A673 (cell line): ENCODE results near the gene PIGO. TPM values are rescaled to one million over a fixed set of nuclear protein-coding genes. Genes with fewer than 3 reads are reported as not detected.

Experiments
- BruUV-seq: library from RNA; stranded (reverse); fragments of 400-500 nt; replicated peaks from 2 replicates; lab custom pipeline; 2021; lab: Mats Ljungman, UMichigan
- CTCF ChIA-PET: fragments of 300-600 bp; sonication (Branson Sonifier 250); formaldehyde crosslinking; loops from one replicate; lab custom pipeline; 2022; ENCODE audit warnings: antibody characterized with exemption; lab: Charles Lee
- POLR2A ChIA-PET: fragments of 300-600 bp; sonication (Branson Sonifier 250); formaldehyde crosslinking; loops from one replicate; lab custom pipeline; 2022; ENCODE audit warnings: antibody characterized with exemption; ENCODE audit not compliant: low non-redundant PET; lab: Charles Lee
- DNase-seq: peaks from one replicate; pipeline ENCODE4 v3.0.0-alpha.2; 2015; ENCODE audit warnings: low spot score
- H3K27ac ChIP-seq: fragments of 200-600 bp; sonication (generic); 2 replicates; pipeline ENCODE4 v1.5.1; 2016; ENCODE audit warnings: mixed run types, low read depth, mild to moderate bottlenecking, mixed read lengths, antibody characterized with exemption, low read length; ENCODE audit not compliant: poor library complexity, severe bottlenecking
- H3K27me3 ChIP-seq: fragments of 200-600 bp; sonication (generic); replicated peaks from 2 replicates; pipeline ENCODE4 v1.6.1; 2017; ENCODE audit warnings: mixed run types, low read depth, mild to moderate bottlenecking, mixed read lengths, antibody characterized with exemption, low read length; ENCODE audit not compliant: insufficient read depth, poor library complexity
- H3K36me3 ChIP-seq: fragments of 200-600 bp; sonication (generic); 2 replicates; pipeline ENCODE4 v1.6.1; 2016; ENCODE audit warnings: mixed run types, mild to moderate bottlenecking, mixed read lengths, antibody characterized with exemption, low read length; ENCODE audit not compliant: insufficient read depth, poor library complexity, severe bottlenecking
- H3K4me1 ChIP-seq: fragments of 200-600 bp; sonication (generic); 2 replicates; pipeline ENCODE4 v1.6.1; 2017; ENCODE audit warnings: mixed run types, mild to moderate bottlenecking, mixed read lengths, antibody characterized with exemption, low read length; ENCODE audit not compliant: insufficient read depth, poor library complexity, severe bottlenecking
- H3K4me3 ChIP-seq: fragments of 200-600 bp; sonication (generic); 2 replicates; pipeline ENCODE4 v1.5.1; 2016; ENCODE audit warnings: low read depth, mixed run types, mild to moderate bottlenecking, mixed read lengths, low read length; ENCODE audit not compliant: poor library complexity, severe bottlenecking
- H3K9me3 ChIP-seq: fragments of 200-600 bp; sonication (generic); 2 replicates; pipeline ENCODE4 v1.6.1; 2016; ENCODE audit warnings: mixed run types, low read depth, mild to moderate bottlenecking, mixed read lengths, antibody characterized with exemption, low read length; ENCODE audit not compliant: poor library complexity, severe bottlenecking
- CTCF ChIP-seq: fragments of 300-800, 200-600 bp; sonication (generic); conservative IDR thresholded peaks from 2 replicates; pipeline ENCODE4 v1.5.1; 2017; ENCODE audit warnings: low read depth, mild to moderate bottlenecking, antibody characterized with exemption, low read length, moderate library complexity, mixed read lengths
- EZH2 ChIP-seq: fragments of 200-600 bp; sonication (generic); IDR thresholded peaks from 2 replicates; pipeline ENCODE4 v1.6.1; 2017; ENCODE audit warnings: borderline replicate concordance, low read depth, mild to moderate bottlenecking, mixed read lengths, antibody characterized with exemption, low read length; ENCODE audit not compliant: poor library complexity, severe bottlenecking
- intact Hi-C: fragments of 100-400 bp; cut with micrococcal nuclease; formaldehyde crosslinking; loops from one replicate; pipeline ENCODE4 v1.10.0; 2022; ENCODE audit not compliant: unreplicated experiment
- total RNA-seq: library from RNA; stranded (reverse); gene quantifications from 2 replicates; pipeline ENCODE4 v1.2.3, GENCODE V29; 2021

The PIGO gene
- total RNA-seq, 1 experiment from 2014 or later: 32.9 TPM

GRCh38 chr9:35076848-35077247 is 19.5 kb downstream of the PIGO start:
- H3K4me1 ChIP-seq: peaks cover 13% of the 10 kb centered on the region
- ChIA-PET POLR2A (no interaction called here), CTCF (no interaction called here)
- DNase-seq: no peak
- intact Hi-C loops: no loop called here
- H3K9me3 ChIP-seq: no peaks in the 10 kb centered on the region
- H3K27ac ChIP-seq: no peak overlapping the region
- TF ChIP-seq CTCF (no peak), EZH2 (no peak)
- no TSS peak for BruUV-seq
- peaks cover 37% of the 10 kb centered on the region for H3K36me3 ChIP-seq
- no peak overlapping the region for H3K4me3 ChIP-seq
- no peaks in the 10 kb centered on the region for H3K27me3 ChIP-seq

DNA sequence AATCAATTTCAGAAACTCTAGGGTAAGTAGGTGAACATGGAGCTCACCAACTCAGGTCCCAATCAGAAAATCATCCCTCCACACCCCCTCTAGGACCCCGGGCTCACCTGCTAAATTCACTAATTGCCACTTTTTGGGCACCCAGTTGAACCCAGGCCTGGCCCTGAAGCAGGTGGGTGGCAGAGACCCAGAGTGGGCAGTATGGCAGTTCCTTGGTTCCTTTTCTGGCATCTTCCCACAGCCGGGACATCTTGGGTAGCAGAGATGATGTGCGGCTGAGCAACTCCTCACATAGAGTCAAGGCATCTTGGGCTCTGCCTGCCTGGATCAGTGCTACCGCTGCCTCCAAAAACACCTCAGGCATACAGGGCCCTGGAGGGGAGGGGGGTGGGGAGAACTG is 21.0 kb downstream of the PIGO start:
- TF ChIP-seq EZH2: no peak
- TF ChIP-seq CTCF: no peak
- CTCF ChIA-PET: no interaction called here
- BruUV-seq: no TSS peak
- peaks cover 37% of the 10 kb centered on the region for H3K36me3 ChIP-seq
- no peak overlapping the region for H3K27ac ChIP-seq
- no peak for DNase-seq
- H3K27me3 ChIP-seq: no peaks in the 10 kb centered on the region
- H3K4me1 ChIP-seq: peaks cover 12% of the 10 kb centered on the region
- POLR2A ChIA-PET: no interaction called here
- H3K9me3 ChIP-seq: no peaks in the 10 kb centered on the region
- no peak overlapping the region for H3K4me3 ChIP-seq
- intact Hi-C loops: no loop called here

DNA sequence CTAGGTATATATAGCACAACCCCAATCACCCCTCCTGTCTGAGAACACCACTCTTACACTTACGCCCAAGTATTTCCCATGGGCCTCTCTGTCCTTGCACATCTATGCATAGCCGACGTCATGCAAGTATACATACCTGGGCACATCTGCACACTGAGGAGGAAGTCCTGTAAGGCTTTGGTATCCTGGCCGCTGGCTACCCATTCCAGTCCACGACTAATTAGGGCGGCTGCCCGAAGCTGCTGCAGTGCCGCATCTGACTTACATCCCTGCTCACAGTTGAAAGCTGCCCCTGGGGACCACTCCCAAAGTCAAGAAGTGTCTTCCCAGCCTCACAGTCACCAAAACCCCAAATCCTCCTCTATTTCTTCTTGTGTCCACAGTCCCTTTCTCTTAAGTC is 21.6 kb downstream of the PIGO start:
- intact Hi-C loops: no loop called here
- no TSS peak for BruUV-seq
- Histone ChIP-seq H3K9me3 (no peaks in the 10 kb centered on the region), H3K4me1 (peaks cover 12% of the 10 kb centered on the region), H3K27me3 (no peaks in the 10 kb centered on the region), H3K36me3 (peaks cover 39% of the 10 kb centered on the region), H3K27ac (no peak overlapping the region), H3K4me3 (no peak overlapping the region)
- TF ChIP-seq CTCF (no peak), EZH2 (no peak)
- ChIA-PET POLR2A (no interaction called here), CTCF (no interaction called here)
- DNase-seq: no peak
